GM19351 (cell line): ENCODE measurements around the gene TIMM23.
A peak's percentile ranks its signal among the peaks of the same experiment; 100 is the strongest.
"Not testable (repeated sequence)": the region's sequence is repeated elsewhere in the genome, so short reads cannot be mapped to it uniquely, and the experiment has no call there.

Experiments used
- ATAC-seq: cut with Tn5 transposase; IDR thresholded peaks from one replicate; pipeline ENCODE4 v1.9.1; 2021; ENCODE audit warnings: mild to moderate bottlenecking, moderate library complexity; ENCODE audit not compliant: unreplicated experiment

The TIMM23 gene

GRCh38 chr10:45972106-45972812 is at the start of gene TIMM23:
TIMM23 (plus strand) TSS chr10:45972489; CDS start chr10:45972625, 136 bp downstream.
- ATAC-seq: peak; percentile 71

- ATAC-seq: not testable (repeated sequence)
Measured at GRCh38 chr10:45926790-45927189, 45.5 kb upstream of the TIMM23 start.

GRCh38 chr10:45931305-45931704 is 41.0 kb upstream of the TIMM23 start:
- ATAC-seq: not testable (repeated sequence)

GRCh38 chr10:45934788-45935187 is 37.5 kb upstream of the TIMM23 start:
- ATAC-seq: not testable (repeated sequence)

GRCh38 chr10:45939176-45939697 is 33.1 kb upstream of the TIMM23 start:
- ATAC-seq: not testable (repeated sequence)

GRCh38 chr10:45941196-45941595 is 31.1 kb upstream of the TIMM23 start:
- ATAC-seq: not testable (repeated sequence)

- ATAC-seq: not testable (repeated sequence)
Measured at GRCh38 chr10:45945476-45945875, 26.8 kb upstream of the TIMM23 start.

GRCh38 chr10:45947363-45947762 is 24.9 kb upstream of the TIMM23 start:
- not testable (repeated sequence) for ATAC-seq

GRCh38 chr10:45948801-45949200 is 23.5 kb upstream of the TIMM23 start:
- not testable (repeated sequence) for ATAC-seq

GRCh38 chr10:45954367-45954766 is 17.9 kb upstream of the TIMM23 start:
- ATAC-seq: not testable (repeated sequence)

- ATAC-seq: not testable (repeated sequence)
Measured at GRCh38 chr10:45956634-45957033, 15.7 kb upstream of the TIMM23 start.

- ATAC-seq: not testable (repeated sequence)
Measured at GRCh38 chr10:45957928-45958327, 14.4 kb upstream of the TIMM23 start.

- not testable (repeated sequence) for ATAC-seq
Measured at GRCh38 chr10:45962686-45963452, 9.4 kb upstream of the TIMM23 start.

GRCh38 chr10:45971019-45971418 is 1.3 kb upstream of the TIMM23 start:
- not testable (repeated sequence) for ATAC-seq

GRCh38 chr10:45971742-45972105 is 565 bp upstream of the TIMM23 start:
- ATAC-seq: peak; percentile 38

GRCh38 chr10:45972813-45973169 is 502 bp downstream of the TIMM23 start:
- ATAC-seq: peak; percentile 26

- ATAC-seq: not testable (repeated sequence)
Measured at GRCh38 chr10:45974041-45974440, 1.8 kb downstream of the TIMM23 start.

GRCh38 chr10:45978554-45978953 is 6.3 kb downstream of the TIMM23 start:
- peak; percentile 93 for ATAC-seq

- not testable (repeated sequence) for ATAC-seq
Measured at GRCh38 chr10:45981367-45981766, 9.1 kb downstream of the TIMM23 start.

GRCh38 chr10:45983538-45984186 is 11.4 kb downstream of the TIMM23 start:
- ATAC-seq: peak; percentile 65

GRCh38 chr10:45984473-45984872 is 12.2 kb downstream of the TIMM23 start:
- not testable (repeated sequence) for ATAC-seq
